Transverse colon (tissue), 4 donors: ENCODE data around the gene IKZF2. TPM values are rescaled to one million over a fixed set of nuclear protein-coding genes. Genes with fewer than 3 reads are reported as not detected.

Experiments used
- DNase-seq: peaks from one replicate; pipeline ENCODE4 v3.0.0-alpha.2; 2019
- H3K27ac ChIP-seq, 4 donors: fragments of 200-600 bp; sonication (generic); 2 replicates each; pipeline ENCODE4 v1.5.1; 2016 to 2018; ENCODE audit warnings: inconsistent platforms in 4 of 4
- H3K27me3 ChIP-seq: fragments of 200-600 bp; sonication (generic); 2 replicates; pipeline ENCODE4 v1.5.1; 2017; ENCODE audit warnings: inconsistent platforms
- H3K36me3 ChIP-seq, 4 donors: fragments of 200-600 bp; sonication (generic); 2 replicates each; pipeline ENCODE4 v1.5.1; 2017 to 2019; ENCODE audit warnings: inconsistent platforms in 4 of 4
- H3K4me1 ChIP-seq, 4 donors: fragments of 200-600 bp; sonication (generic); 2 replicates each; pipeline ENCODE4 v1.5.1; 2017 to 2020; ENCODE audit warnings: inconsistent platforms in 4 of 4
- H3K4me3 ChIP-seq, 4 donors: fragments of 200-600 bp; sonication (generic); 1 replicate in 1 of 4; 2 replicates in 3 of 4; pipeline versions ENCODE4 v1.5.1 to v1.6.1; 2017 to 2019; ENCODE audit warnings: inconsistent platforms in 4 of 4
- H3K9me3 ChIP-seq, 2 donors: fragments of 200-600 bp; sonication (generic); 2 replicates each; pipeline ENCODE4 v1.5.1; 2017 to 2019; ENCODE audit warnings: inconsistent platforms in 2 of 2
- CTCF ChIP-seq, 5 experiments: fragments of 200-600 bp in 3 of 5; fragments of 450-650 bp in 2 of 5; sonication (generic) in 3 of 5; IDR thresholded peaks; 1 replicate in 2 of 5; 2 replicates in 3 of 5; pipeline ENCODE4 v1.5.1; 2016 to 2017; ENCODE audit warnings: antibody characterized with exemption in 5 of 5, inconsistent platforms in 3 of 5, mild to moderate bottlenecking in 2 of 5, moderate library complexity in 1 of 5
- EP300 ChIP-seq: sonication (generic); formaldehyde crosslinking; IDR thresholded peaks from one replicate; pipeline ENCODE4 v1.6.1; 2017; ENCODE audit warnings: antibody characterized with exemption, low read depth
- POLR2A ChIP-seq: fragments of 450-650 bp; IDR thresholded peaks from one replicate; pipeline ENCODE4 v1.6.1; 2016; ENCODE audit warnings: antibody characterized with exemption, mild to moderate bottlenecking, moderate library complexity
- POLR2AphosphoS5 ChIP-seq, 3 donors: sonication (generic); formaldehyde crosslinking; IDR thresholded peaks; one replicate each; pipeline ENCODE4 v1.6.1; 2016; ENCODE audit warnings: antibody characterized with exemption in 3 of 3
- WGBS, 2 donors: methylation state at CpG; one replicate each; pipeline ENCODE4 v1.1.5; 2018; ENCODE audit warnings: low coverage in 1 of 2; 5-methylcytosine and 5-hydroxymethylcytosine counted together
- in situ Hi-C, 4 donors: fragments of 200-750 bp; cut with MboI; loops; one replicate each; pipeline versions ENCODE4 v1.15.0 to v1.15.1; 2017; ENCODE audit warnings: low sequenced_read_pairs in 3 of 4, low pct_ligation_motif_present in 1 of 4, low pct_unique_long_range_greater_than_20kb in 1 of 4
- intact Hi-C: fragments of 100-400 bp; cut with DNase I; formaldehyde crosslinking; loops from one replicate; pipeline ENCODE4 v1.15.1; 2023; ENCODE audit warnings: low total_unique reads
- total RNA-seq, 4 donors: library from RNA; depleted of rRNA; stranded (reverse); fragments of >200 nt; gene quantifications; one replicate each; pipeline ENCODE4 v1.1.0, GENCODE V29; 2016

The IKZF2 gene
- total RNA-seq, 4 donors from 2014 or later, result 1.8 to 15.6 (median 12.3) TPM

- Histone ChIP-seq H3K4me1 (peaks cover 0 to 18% (median 0%) of the 10 kb centered on the region in 4 donors), H3K36me3 (no peaks in the 10 kb centered on the region), H3K9me3 (no peaks in the 10 kb centered on the region), H3K27me3 (no peaks in the 10 kb centered on the region), H3K27ac (no peak overlapping the region), H3K4me3 (no peak overlapping the region)
- TF ChIP-seq POLR2A (no peak), POLR2AphosphoS5 (IDR thresholded peaks at IDR 0.05) (no peak), CTCF (IDR thresholded peaks at IDR 0.05) (no peak), EP300 (no peak)
- in situ Hi-C loops (no loop called here), intact Hi-C loops (no loop called here)
- 80 to 83% methylated on average over 3 of the region's 3 CpGs for WGBS, 2 donors
- no peak for DNase-seq
Observed at GRCh38 chr2:212973347-212973746, 178.1 kb downstream of the IKZF2 start.

DNA sequence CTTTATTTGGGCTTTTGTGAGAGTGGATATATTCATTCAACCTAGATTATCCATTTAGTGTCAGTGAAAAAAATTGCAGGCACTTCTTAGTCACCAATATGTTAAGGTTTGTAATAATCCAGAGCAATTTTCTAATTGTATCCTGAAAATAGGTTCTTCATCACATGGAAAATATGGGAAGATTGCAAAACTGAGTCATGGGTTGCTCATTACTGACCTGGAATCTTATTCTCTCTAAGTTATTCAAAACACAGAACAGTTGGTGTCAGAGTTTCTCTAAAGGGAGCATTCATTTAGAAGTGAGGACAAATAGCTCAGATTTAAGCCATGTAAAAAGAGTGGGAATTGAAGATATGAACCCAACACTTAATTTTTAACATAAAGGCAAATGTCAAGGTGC lies 181.3 kb downstream of the IKZF2 start:
- Histone ChIP-seq H3K4me1 (peaks cover 0 to under 1% (median 0%) of the 10 kb centered on the region in 4 donors), H3K27ac (no peak overlapping the region), H3K27me3 (no peaks in the 10 kb centered on the region), H3K9me3 (no peaks in the 10 kb centered on the region), H3K4me3 (no peak overlapping the region), H3K36me3 (no peaks in the 10 kb centered on the region)
- TF ChIP-seq POLR2AphosphoS5 (IDR thresholded peaks at IDR 0.05) (no peak), CTCF (IDR thresholded peaks at IDR 0.05) (no peak), EP300 (no peak), POLR2A (no peak)
- in situ Hi-C loops (no loop called here), intact Hi-C loops (no loop called here)
- no peak for DNase-seq

DNA sequence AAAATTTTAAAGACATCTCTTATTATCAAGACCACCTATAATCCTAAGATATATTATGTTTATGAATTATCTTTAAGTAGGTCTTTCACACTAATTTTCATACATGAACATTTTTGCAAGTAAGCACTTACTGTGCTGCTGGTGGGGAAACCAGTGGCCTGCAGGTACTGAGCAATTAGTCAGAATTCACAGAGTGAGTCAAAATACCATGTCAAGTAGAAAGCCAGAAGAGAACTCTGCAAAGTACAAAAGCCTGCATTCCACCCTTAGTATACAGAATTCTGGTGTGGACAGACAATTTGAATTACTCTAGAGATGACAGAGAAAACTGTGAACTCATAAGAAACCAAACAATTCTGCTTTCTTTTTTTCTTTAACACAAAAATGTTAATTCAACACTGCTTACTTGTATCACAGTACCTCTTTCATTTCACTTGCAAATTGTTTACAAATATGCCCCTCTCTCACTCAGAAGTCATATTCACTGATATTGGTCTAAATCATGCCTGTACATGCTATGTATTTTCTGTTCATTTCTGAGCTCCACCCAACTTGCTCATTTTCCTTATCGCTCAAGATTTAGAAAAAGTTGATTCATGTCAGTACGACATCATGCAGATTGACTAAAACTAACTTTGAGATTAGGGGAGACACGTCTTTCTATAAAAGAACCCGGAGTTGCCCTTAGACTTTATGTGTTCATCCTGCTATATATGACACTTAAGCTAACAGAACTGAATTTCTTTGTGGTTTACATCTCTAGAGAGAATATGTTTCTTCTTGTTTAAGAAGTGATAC lies 182.9 kb downstream of the IKZF2 start:
- H3K36me3 ChIP-seq, result no peaks in the 10 kb centered on the region
- WGBS, 2 donors, result 60 to 66% methylated on average over 4 of the region's 4 CpGs

DNA sequence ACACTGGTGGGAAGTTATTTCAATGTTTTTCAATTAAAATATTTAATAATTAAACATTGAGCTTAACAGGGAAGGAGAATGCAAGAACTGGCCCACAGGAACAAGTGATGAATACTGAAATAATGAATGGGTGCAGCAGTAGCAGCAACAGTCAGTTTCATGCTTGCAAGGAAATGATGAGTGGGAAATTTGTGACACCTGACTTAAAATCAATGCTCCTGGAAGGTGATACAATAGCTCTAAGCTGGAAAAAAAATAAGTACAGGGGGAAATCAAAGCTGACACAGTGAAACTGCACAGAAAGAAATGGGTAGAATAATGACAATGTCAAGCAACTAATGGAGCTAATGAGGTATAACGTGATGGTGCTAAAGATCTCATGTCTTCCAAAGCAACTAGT lies 184.5 kb downstream of the IKZF2 start:
- Histone ChIP-seq H3K27me3 (no peaks in the 10 kb centered on the region), H3K4me3 (no peak overlapping the region), H3K27ac (no peak overlapping the region), H3K36me3 (no peaks in the 10 kb centered on the region), H3K4me1 (no peaks in the 10 kb centered on the region), H3K9me3 (no peaks in the 10 kb centered on the region)
- 81 to 90% methylated on average over 1 of the region's 1 CpG for WGBS, 2 donors
- TF ChIP-seq POLR2A (no peak), POLR2AphosphoS5 (IDR thresholded peaks at IDR 0.05) (no peak), EP300 (no peak), CTCF (IDR thresholded peaks at IDR 0.05) (no peak)
- no peak for DNase-seq
- in situ Hi-C loops (no loop called here), intact Hi-C loops (no loop called here)

More for the DNA sequence above, 182.9 kb downstream of the IKZF2 start:
- no peak for DNase-seq
- Histone ChIP-seq H3K4me3 (no peak overlapping the region), H3K27me3 (no peaks in the 10 kb centered on the region), H3K4me1 (no peaks in the 10 kb centered on the region), H3K27ac (no peak overlapping the region), H3K9me3 (no peaks in the 10 kb centered on the region)
- no peak for TF ChIP-seq CTCF (IDR thresholded peaks at IDR 0.05)
- no peak for TF ChIP-seq EP300
- no peak for TF ChIP-seq POLR2A
- no peak for TF ChIP-seq POLR2AphosphoS5 (IDR thresholded peaks at IDR 0.05)
- intact Hi-C loops (no loop called here), in situ Hi-C loops (no loop called here)
